Esophagus squamous epithelium (tissue), 4 donors: ENCODE results near the gene CAVIN2.

ENCODE experiments used
- CTCF ChIP-seq, 6 experiments: fragments of 450-650 bp in 4 of 6; fragments of 200-600 bp in 2 of 6; sonication (generic) in 2 of 6; IDR thresholded peaks; one replicate each; pipeline ENCODE4 v1.5.1; 2016 to 2019; ENCODE audit warnings: antibody characterized with exemption in 6 of 6, mild to moderate bottlenecking in 4 of 6, moderate library complexity in 4 of 6
- POLR2A ChIP-seq, 4 donors: fragments of 450-650 bp; IDR thresholded peaks; one replicate each; pipeline ENCODE4 v1.6.1; 2017; ENCODE audit warnings: antibody characterized with exemption in 4 of 4, mild to moderate bottlenecking in 4 of 4, moderate library complexity in 3 of 4

DNA sequence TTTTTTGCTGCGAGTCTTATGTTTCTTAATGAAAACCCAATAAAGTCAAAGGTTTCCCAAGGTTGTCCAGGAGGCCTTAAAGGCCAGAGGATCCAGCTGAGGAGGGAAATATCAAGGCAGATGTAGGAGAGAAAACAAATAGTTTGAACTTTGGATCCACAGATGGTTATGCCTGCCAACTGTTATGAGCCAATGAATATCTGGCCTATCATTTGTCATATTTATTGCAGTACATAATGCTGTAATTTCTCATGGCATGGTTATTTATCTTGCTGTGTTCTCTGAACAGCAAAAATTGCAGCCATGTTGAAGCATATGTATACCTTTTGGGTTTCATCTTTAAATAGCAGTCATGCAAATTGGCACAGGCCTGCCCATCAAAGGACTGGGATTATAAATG, 38.2 kb upstream of the CAVIN2 start:
- TF ChIP-seq POLR2A (IDR thresholded peaks at IDR 0.05), result no peak
- no peak for TF ChIP-seq CTCF (IDR thresholded peaks at IDR 0.05)
